MM.1S (cell line): ENCODE measurements around the gene CABLES2.

ENCODE experiments used
- DNase-seq: peaks from one replicate; pipeline ENCODE4 v3.0.0-alpha.2; 2015
- H2AFZ ChIP-seq: fragments of 300-600 bp; sonication (generic); 2 replicates; pipeline ENCODE4 v1.6.0; 2016; ENCODE audit warnings: antibody characterized with exemption, low read length
- H3F3A ChIP-seq: fragments of 300-600 bp; sonication (generic); 2 replicates; pipeline ENCODE4 v1.6.1; 2016; ENCODE audit warnings: mild to moderate bottlenecking, antibody characterized with exemption, low read length, moderate library complexity, mixed read lengths; ENCODE audit not compliant: insufficient read depth
- H3K27ac ChIP-seq: fragments of 300-600 bp; sonication (generic); 2 replicates; pipeline ENCODE4 v1.5.1; 2016; ENCODE audit warnings: mild to moderate bottlenecking, low read length
- H3K27me3 ChIP-seq: fragments of 300-600 bp; sonication (generic); replicated peaks from 2 replicates; pipeline ENCODE4 v1.6.0; 2016; ENCODE audit warnings: low read length; ENCODE audit not compliant: insufficient read depth
- H3K36me3 ChIP-seq: fragments of 300-600 bp; sonication (generic); replicated peaks from 2 replicates; pipeline ENCODE4 v1.6.1; 2016; ENCODE audit warnings: mild to moderate bottlenecking, low read length, mixed read lengths; ENCODE audit not compliant: insufficient read depth
- H3K4me1 ChIP-seq: fragments of 300-600 bp; sonication (generic); 2 replicates; pipeline ENCODE4 v1.6.1; 2016; ENCODE audit warnings: low read length, mixed read lengths
- H3K4me2 ChIP-seq: fragments of 300-600 bp; sonication (generic); 2 replicates; pipeline ENCODE4 v1.6.0; 2016; ENCODE audit warnings: low read depth, low read length
- H3K4me3 ChIP-seq: fragments of 300-600 bp; sonication (generic); 2 replicates; pipeline ENCODE4 v1.5.1; 2016; ENCODE audit warnings: low read length, mixed read lengths
- H3K79me2 ChIP-seq: fragments of 300-600 bp; sonication (generic); 2 replicates; pipeline ENCODE4 v1.6.1; 2016; ENCODE audit warnings: mixed run types, low read length, mixed read lengths
- H3K9ac ChIP-seq: fragments of 300-600 bp; sonication (generic); 2 replicates; pipeline ENCODE4 v1.6.1; 2016; ENCODE audit warnings: low read length, mixed read lengths
- H3K9me2 ChIP-seq: fragments of 300-600 bp; sonication (generic); replicated peaks from 2 replicates; pipeline ENCODE4 v1.6.1; 2016; ENCODE audit warnings: mild to moderate bottlenecking, low read length, mixed read lengths; ENCODE audit not compliant: insufficient read depth
- H3K9me3 ChIP-seq: fragments of 300-600 bp; sonication (generic); replicated peaks from 2 replicates; pipeline ENCODE4 v1.6.1; 2016; ENCODE audit warnings: mild to moderate bottlenecking, low read length, mixed read lengths; ENCODE audit not compliant: insufficient read depth
- H4K20me1 ChIP-seq: fragments of 300-600 bp; sonication (generic); 2 replicates; pipeline ENCODE4 v1.6.1; 2016; ENCODE audit warnings: mild to moderate bottlenecking, low read length, moderate library complexity, mixed read lengths; ENCODE audit not compliant: insufficient read depth
- EZH2 ChIP-seq: fragments of 300-600 bp; sonication (generic); optimal IDR thresholded peaks from 2 replicates; pipeline ENCODE3; 2017; ENCODE audit warnings: low read depth, mild to moderate bottlenecking, antibody characterized with exemption, low read length, mixed read lengths
- EZH2phosphoT487 ChIP-seq: fragments of 300-600 bp; sonication (generic); IDR thresholded peaks from 2 replicates; pipeline ENCODE4 v1.6.1; 2018; ENCODE audit warnings: antibody characterized with exemption, low read length
- TF ChIP-seq, protein P1 (sequence below): fragments of 300-600 bp; sonication (generic); IDR thresholded peaks from 2 replicates; pipeline ENCODE4 v1.5.1; 2016; ENCODE audit warnings: antibody characterized with exemption, low read length, mixed read lengths

CABLES2 gene

GRCh38 chr20:62439218-62439617 is 32.1 kb upstream of the CABLES2 start:
- Histone ChIP-seq H3K79me2 (no peaks in the 10 kb centered on the region), H3K9me3 (no peaks in the 10 kb centered on the region), H3K27ac (peak overlapping the region; percentile 15; the same call in 1 of the 2 replicates), H3K4me2 (no peak overlapping the region), H3K36me3 (no peaks in the 10 kb centered on the region), H3K4me3 (no peak overlapping the region), H3K27me3 (peaks cover 100% of the 10 kb centered on the region), H3K9me2 (no peaks in the 10 kb centered on the region), H3F3A (no peaks in the 10 kb centered on the region), H3K9ac (no peak overlapping the region), H3K4me1 (no peaks in the 10 kb centered on the region), H2AFZ (no peak overlapping the region), H4K20me1 (no peaks in the 10 kb centered on the region)
- TF ChIP-seq EZH2phosphoT487 = no peak
- TF ChIP-seq EZH2 = no peak
- TF ChIP-seq, protein P1, sequence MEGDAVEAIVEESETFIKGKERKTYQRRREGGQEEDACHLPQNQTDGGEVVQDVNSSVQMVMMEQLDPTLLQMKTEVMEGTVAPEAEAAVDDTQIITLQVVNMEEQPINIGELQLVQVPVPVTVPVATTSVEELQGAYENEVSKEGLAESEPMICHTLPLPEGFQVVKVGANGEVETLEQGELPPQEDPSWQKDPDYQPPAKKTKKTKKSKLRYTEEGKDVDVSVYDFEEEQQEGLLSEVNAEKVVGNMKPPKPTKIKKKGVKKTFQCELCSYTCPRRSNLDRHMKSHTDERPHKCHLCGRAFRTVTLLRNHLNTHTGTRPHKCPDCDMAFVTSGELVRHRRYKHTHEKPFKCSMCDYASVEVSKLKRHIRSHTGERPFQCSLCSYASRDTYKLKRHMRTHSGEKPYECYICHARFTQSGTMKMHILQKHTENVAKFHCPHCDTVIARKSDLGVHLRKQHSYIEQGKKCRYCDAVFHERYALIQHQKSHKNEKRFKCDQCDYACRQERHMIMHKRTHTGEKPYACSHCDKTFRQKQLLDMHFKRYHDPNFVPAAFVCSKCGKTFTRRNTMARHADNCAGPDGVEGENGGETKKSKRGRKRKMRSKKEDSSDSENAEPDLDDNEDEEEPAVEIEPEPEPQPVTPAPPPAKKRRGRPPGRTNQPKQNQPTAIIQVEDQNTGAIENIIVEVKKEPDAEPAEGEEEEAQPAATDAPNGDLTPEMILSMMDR = no peak
- no peak for DNase-seq

GRCh38 chr20:62437927-62438326 is 30.8 kb upstream of the CABLES2 start:
- no peaks in the 10 kb centered on the region for H3K9me2 ChIP-seq
- no peak overlapping the region for H2AFZ ChIP-seq
- no peaks in the 10 kb centered on the region for H3K79me2 ChIP-seq
- no peaks in the 10 kb centered on the region for H4K20me1 ChIP-seq
- no peak overlapping the region for H3K4me2 ChIP-seq
- H3K4me1 ChIP-seq = no peaks in the 10 kb centered on the region
- no peak for TF ChIP-seq EZH2
- TF ChIP-seq EZH2phosphoT487 = no peak
- TF ChIP-seq, protein P1 = no peak
- no peak for DNase-seq
- no peak overlapping the region for H3K9ac ChIP-seq
- H3K27me3 ChIP-seq = peaks cover 100% of the 10 kb centered on the region
- H3K4me3 ChIP-seq = no peak overlapping the region
- H3K9me3 ChIP-seq = no peaks in the 10 kb centered on the region
- no peaks in the 10 kb centered on the region for H3K36me3 ChIP-seq
- H3K27ac ChIP-seq = no peak overlapping the region
- H3F3A ChIP-seq = no peaks in the 10 kb centered on the region

GRCh38 chr20:62437496-62437895 is 30.4 kb upstream of the CABLES2 start:
- H3K4me2 ChIP-seq = no peak overlapping the region
- H3K27ac ChIP-seq = no peak overlapping the region
- no peaks in the 10 kb centered on the region for H3K4me1 ChIP-seq
- H4K20me1 ChIP-seq = no peaks in the 10 kb centered on the region
- no peak for DNase-seq
- H3K9ac ChIP-seq = no peak overlapping the region
- H3K9me2 ChIP-seq = no peaks in the 10 kb centered on the region
- no peaks in the 10 kb centered on the region for H3K9me3 ChIP-seq
- no peaks in the 10 kb centered on the region for H3F3A ChIP-seq
- TF ChIP-seq EZH2 (no peak), EZH2phosphoT487 (no peak)
- TF ChIP-seq, protein P1 = no peak
- H3K79me2 ChIP-seq = no peaks in the 10 kb centered on the region
- no peak overlapping the region for H2AFZ ChIP-seq
- H3K27me3 ChIP-seq = peaks cover 100% of the 10 kb centered on the region
- no peaks in the 10 kb centered on the region for H3K36me3 ChIP-seq
- H3K4me3 ChIP-seq = no peak overlapping the region
